GM12872 (cell line): ENCODE measurements around the gene CACNA1G.

Experiments used
- CTCF ChIP-seq: IDR thresholded peaks from 3 replicates; pipeline ENCODE4 v1.5.1; 2011; ENCODE audit warnings: low read depth, mild to moderate bottlenecking, low read length, moderate library complexity; ENCODE audit not compliant: insufficient read depth

CACNA1G gene

GRCh38 chr17:50594128-50594823 lies 33.8 kb downstream of the CACNA1G start:
- no peak for TF ChIP-seq CTCF

- no peak for TF ChIP-seq CTCF
These were observed 34.4 kb downstream of the CACNA1G start for GRCh38 chr17:50594892-50595291.

GRCh38 chr17:50596191-50597037 lies 35.9 kb downstream of the CACNA1G start:
- TF ChIP-seq CTCF, result peak; percentile 40; the same call in 2 of the 3 replicates

GRCh38 chr17:50598487-50598886 lies 38.0 kb downstream of the CACNA1G start:
- no peak for TF ChIP-seq CTCF

GRCh38 chr17:50599606-50600005 lies 39.1 kb downstream of the CACNA1G start:
- TF ChIP-seq CTCF, result no peak

GRCh38 chr17:50601823-50602375 lies 41.4 kb downstream of the CACNA1G start:
- no peak for TF ChIP-seq CTCF

GRCh38 chr17:50602836-50603235 lies 42.3 kb downstream of the CACNA1G start:
- TF ChIP-seq CTCF, result no peak
